ENCODE results near the gene HABP2. TPM values are rescaled to one million over a fixed set of nuclear protein-coding genes. Genes with fewer than 3 reads are reported as not detected.

Gene HABP2
- total RNA-seq, 1 donor from 2014 or later: 112 TPM

GRCh38 chr10:113600569-113600968 is 47.7 kb downstream of the HABP2 start:
- H3K9me3 Mint-ChIP-seq (ENCODE audit: low read depth): no peaks in the 10 kb centered on the region
- H3K4me3 Mint-ChIP-seq (ENCODE audit: low read depth): no peak overlapping the region
- DNase-seq (ENCODE audit: low spot score, unreplicated experiment): no peak
- H3K4me1 Mint-ChIP-seq (ENCODE audit: low read depth): no peaks in the 10 kb centered on the region
- TF ChIP-seq CTCF (IDR thresholded peaks at IDR 0.05; ENCODE audit: unreplicated experiment): no peak
- peaks cover 23% of the 10 kb centered on the region for H3K27me3 Mint-ChIP-seq
- H3K27ac Mint-ChIP-seq: no peak overlapping the region
- H3K36me3 Mint-ChIP-seq (ENCODE audit: insufficient read depth): no peaks in the 10 kb centered on the region

- H3K4me1 Mint-ChIP-seq (ENCODE audit: low read depth): no peaks in the 10 kb centered on the region
- H3K27ac Mint-ChIP-seq: no peak overlapping the region
- no peaks in the 10 kb centered on the region for H3K36me3 Mint-ChIP-seq (ENCODE audit: insufficient read depth)
Observed at GRCh38 chr10:113603057-113603777, 50.4 kb downstream of the HABP2 start.

GRCh38 chr10:113604572-113604971 is 51.7 kb downstream of the HABP2 start:
- Mint-ChIP-seq H3K4me1 (ENCODE audit: low read depth) (no peaks in the 10 kb centered on the region), H3K9me3 (ENCODE audit: low read depth) (no peaks in the 10 kb centered on the region), H3K27me3 (peaks cover 20% of the 10 kb centered on the region), H3K4me3 (ENCODE audit: low read depth) (no peak overlapping the region), H3K27ac (no peak overlapping the region), H3K36me3 (ENCODE audit: insufficient read depth) (no peaks in the 10 kb centered on the region)
- no peak for DNase-seq (ENCODE audit: low spot score, unreplicated experiment)
- no peak for TF ChIP-seq CTCF (IDR thresholded peaks at IDR 0.05; ENCODE audit: unreplicated experiment)

More at GRCh38 chr10:113603057-113603777, 50.4 kb downstream of the HABP2 start:
- no peak for TF ChIP-seq CTCF (IDR thresholded peaks at IDR 0.05; ENCODE audit: unreplicated experiment)
- Mint-ChIP-seq H3K4me3 (ENCODE audit: low read depth) (no peak overlapping the region), H3K9me3 (ENCODE audit: low read depth) (no peaks in the 10 kb centered on the region), H3K27me3 (peaks cover 22% of the 10 kb centered on the region)
- no peak for DNase-seq (ENCODE audit: low spot score, unreplicated experiment)

GRCh38 chr10:113605268-113605978 is 52.6 kb downstream of the HABP2 start:
- DNase-seq (ENCODE audit: low spot score, unreplicated experiment): no peak
- TF ChIP-seq CTCF (IDR thresholded peaks at IDR 0.05; ENCODE audit: unreplicated experiment): no peak

GRCh38 chr10:113609704-113610108 is 56.9 kb downstream of the HABP2 start:
- Mint-ChIP-seq H3K27ac (no peak overlapping the region), H3K36me3 (ENCODE audit: insufficient read depth) (no peaks in the 10 kb centered on the region), H3K4me3 (ENCODE audit: low read depth) (no peak overlapping the region), H3K27me3 (peaks cover 50% of the 10 kb centered on the region), H3K4me1 (ENCODE audit: low read depth) (peaks cover 16% of the 10 kb centered on the region), H3K9me3 (ENCODE audit: low read depth) (no peaks in the 10 kb centered on the region)
- no peak for TF ChIP-seq CTCF (IDR thresholded peaks at IDR 0.05; ENCODE audit: unreplicated experiment)
- no peak for DNase-seq (ENCODE audit: low spot score, unreplicated experiment)

More at GRCh38 chr10:113605268-113605978, 52.6 kb downstream of the HABP2 start:
- peaks cover 20% of the 10 kb centered on the region for H3K27me3 Mint-ChIP-seq
- H3K4me3 Mint-ChIP-seq (ENCODE audit: low read depth): no peak overlapping the region
- H3K4me1 Mint-ChIP-seq (ENCODE audit: low read depth): peaks cover under 1% of the 10 kb centered on the region
- no peak overlapping the region for H3K27ac Mint-ChIP-seq
- no peaks in the 10 kb centered on the region for H3K9me3 Mint-ChIP-seq (ENCODE audit: low read depth)
- H3K36me3 Mint-ChIP-seq (ENCODE audit: insufficient read depth): no peaks in the 10 kb centered on the region
